ENCODE results near the gene DHRSX. TPM values are rescaled to one million over a fixed set of nuclear protein-coding genes. Genes with fewer than 3 reads are reported as not detected.

DHRSX gene
- total RNA-seq, 3 donors from 2014 or later = 24.3 to 39.0 (median 29.2) TPM

GRCh38 chrX:2501559-2502102, 855 bp upstream of the DHRSX start:
- Histone ChIP-seq H3K9me3 (no peaks in the 10 kb centered on the region), H3K36me3 (no peaks in the 10 kb centered on the region), H3K27me3 (no peaks in the 10 kb centered on the region), H3K27ac (peak overlapping the region in 1 of 2 donors; percentile 92), H3K4me1 (peaks cover 0 to 6% of the 10 kb centered on the region in 2 donors), H3K4me3 (no peak overlapping the region)
- TF ChIP-seq CTCF (IDR thresholded peaks at IDR 0.05) (no peak), POLR2A (IDR thresholded peaks at IDR 0.05) (no peak), POLR2AphosphoS5 (IDR thresholded peaks at IDR 0.05) (no peak)
- DNase-seq (ENCODE audit: low spot score in 2 of 2) = no peak
- intact Hi-C loops (cut with DNase I; ENCODE audit: low total_unique reads) = loop anchor here (5.0 kb wide), 1 partner anchor 289 kb away; no protein-coding TSS in a partner anchor

DNA sequence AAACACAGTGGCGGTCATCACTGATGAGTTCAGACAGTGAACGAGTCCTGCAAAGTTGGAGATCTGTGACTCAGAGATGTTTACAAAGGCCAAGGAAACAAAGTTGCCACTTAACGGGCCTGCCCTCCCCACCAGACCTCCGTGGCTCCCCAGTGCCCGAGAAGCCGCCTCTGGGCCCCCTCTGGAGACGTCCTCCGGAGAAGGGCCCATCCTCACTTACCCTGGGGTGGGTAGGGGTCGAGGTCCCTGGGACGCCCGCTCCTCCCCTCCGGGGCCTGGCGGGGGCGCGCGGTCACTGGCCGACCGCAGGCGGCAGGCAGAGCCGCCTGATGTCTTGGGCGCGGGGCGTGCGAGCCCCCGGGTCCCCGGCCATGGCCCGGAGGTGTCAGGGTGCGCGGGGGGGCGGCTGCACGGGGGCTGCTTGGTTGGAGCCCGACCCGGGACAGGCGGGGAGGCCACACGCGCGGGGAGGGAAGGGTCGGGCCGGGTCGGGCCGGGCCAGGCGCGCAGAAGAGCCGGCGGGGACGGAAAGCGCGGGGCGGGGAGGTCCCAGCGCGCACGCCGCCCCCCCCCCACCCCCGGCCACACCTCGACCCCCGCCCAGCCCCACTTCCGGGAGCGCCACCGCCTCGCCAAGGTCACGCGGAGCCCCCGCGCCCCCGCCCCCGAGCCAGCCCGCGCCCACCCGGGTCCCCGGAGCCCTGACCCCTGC, 529 bp downstream of the DHRSX start:
- Histone ChIP-seq H3K27me3 (no peaks in the 10 kb centered on the region), H3K27ac (peak overlapping the region; percentile 92 to 95), H3K4me3 (peak overlapping the region; percentile 81 to 96 (median 96)), H3K4me1 (peaks cover 0 to 6% of the 10 kb centered on the region in 2 donors), H3K9me3 (no peaks in the 10 kb centered on the region), H3K36me3 (no peaks in the 10 kb centered on the region)
- no peak for DNase-seq (ENCODE audit: low spot score in 2 of 2)
- no peak for TF ChIP-seq POLR2A (IDR thresholded peaks at IDR 0.05)
- peak in 1 of 3 donors; percentile 22 for TF ChIP-seq POLR2AphosphoS5 (IDR thresholded peaks at IDR 0.05)
- TF ChIP-seq CTCF (IDR thresholded peaks at IDR 0.05) = no peak
- intact Hi-C loops (cut with DNase I; ENCODE audit: low total_unique reads) = loop anchor here (5.0 kb wide), 1 partner anchor 288 kb away; no protein-coding TSS in a partner anchor

GRCh38 chrX:2499507-2499906, 1.3 kb downstream of the DHRSX start:
- TF ChIP-seq CTCF (IDR thresholded peaks at IDR 0.05) = no peak
- no peak for TF ChIP-seq POLR2AphosphoS5 (IDR thresholded peaks at IDR 0.05)
- no peak for TF ChIP-seq POLR2A (IDR thresholded peaks at IDR 0.05)
- intact Hi-C loops (cut with DNase I; ENCODE audit: low total_unique reads) = no loop called here
- Histone ChIP-seq H3K9me3 (no peaks in the 10 kb centered on the region), H3K4me3 (peak overlapping the region; percentile 81 to 96 (median 96)), H3K27ac (peak overlapping the region; percentile 84 to 92), H3K36me3 (no peaks in the 10 kb centered on the region), H3K27me3 (no peaks in the 10 kb centered on the region), H3K4me1 (peaks cover 0 to 6% of the 10 kb centered on the region in 2 donors)
- DNase-seq (ENCODE audit: low spot score in 2 of 2) = no peak

GRCh38 chrX:2498781-2499302, 1.9 kb downstream of the DHRSX start:
- Histone ChIP-seq H3K4me1 (peaks cover 0 to 6% of the 10 kb centered on the region in 2 donors), H3K4me3 (peak overlapping the region; percentile 81 to 96 (median 96)), H3K27ac (peak overlapping the region; percentile 84 to 92), H3K9me3 (no peaks in the 10 kb centered on the region), H3K36me3 (no peaks in the 10 kb centered on the region), H3K27me3 (no peaks in the 10 kb centered on the region)
- no peak for TF ChIP-seq POLR2AphosphoS5 (IDR thresholded peaks at IDR 0.05)
- TF ChIP-seq POLR2A (IDR thresholded peaks at IDR 0.05) = no peak
- no peak for TF ChIP-seq CTCF (IDR thresholded peaks at IDR 0.05)
- intact Hi-C loops (cut with DNase I; ENCODE audit: low total_unique reads) = no loop called here
- DNase-seq (ENCODE audit: low spot score in 2 of 2) = no peak

All from breast epithelium (tissue), 4 donors.